GM21423 (cell line): Measurements from ENCODE around the gene PIGN.
A peak's percentile ranks its signal among the peaks of the same experiment; 100 is the strongest.
"Not testable (repeated sequence)": the region's sequence is repeated elsewhere in the genome, so short reads cannot be mapped to it uniquely, and the experiment has no call there.

ENCODE experiments used
- ATAC-seq: cut with Tn5 transposase; IDR thresholded peaks from one replicate; pipeline ENCODE4 v1.9.1; 2021; ENCODE audit warnings: mild to moderate bottlenecking, moderate library complexity; ENCODE audit not compliant: unreplicated experiment

The PIGN gene

DNA sequence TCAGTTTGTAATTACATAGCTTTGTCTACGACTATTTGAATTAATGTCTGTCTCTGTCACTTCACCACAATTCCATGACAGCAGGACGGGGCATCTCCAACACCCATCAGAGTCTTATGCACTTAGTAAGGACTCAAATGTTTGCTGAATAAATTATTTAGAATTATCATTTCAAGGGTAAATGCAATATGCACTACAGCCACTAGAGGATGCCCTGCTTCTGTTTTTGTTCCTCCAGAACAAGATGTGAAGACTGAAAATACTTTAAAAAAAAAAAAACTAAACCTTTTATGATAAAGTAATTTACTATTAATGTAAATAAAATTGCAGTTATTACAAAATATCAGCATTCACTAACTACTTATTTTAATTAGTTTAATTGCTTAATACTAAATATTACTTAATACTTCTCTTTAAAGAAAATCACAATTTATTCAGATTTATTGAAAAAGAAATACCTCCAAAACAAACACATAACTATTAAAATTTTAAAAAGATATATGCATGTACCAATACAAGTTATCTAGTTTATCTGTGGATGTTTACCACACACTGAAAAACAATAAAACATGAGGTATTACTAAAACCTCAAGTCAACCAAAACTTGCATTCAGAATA is 3.2 kb downstream of the PIGN start:
- ATAC-seq, result no peak

DNA sequence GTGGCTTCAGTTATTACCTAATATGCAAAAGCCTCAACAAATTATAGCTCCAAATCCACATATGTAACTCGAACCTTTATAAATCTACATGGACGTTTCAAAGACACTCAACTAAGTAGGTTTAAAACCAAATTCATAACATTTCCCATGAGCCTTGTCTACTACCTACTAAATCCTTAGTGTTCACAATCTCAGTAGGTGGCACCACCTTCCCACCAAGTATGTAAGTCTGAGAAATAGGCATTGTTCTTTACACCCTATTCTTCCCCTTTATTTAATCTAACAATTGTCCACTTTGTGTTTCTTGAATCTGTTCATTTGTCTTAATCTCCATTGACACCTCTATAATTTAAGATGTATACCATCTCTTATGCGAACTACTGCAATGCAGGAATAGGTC is 4.6 kb downstream of the PIGN start:
- ATAC-seq, result no peak

DNA sequence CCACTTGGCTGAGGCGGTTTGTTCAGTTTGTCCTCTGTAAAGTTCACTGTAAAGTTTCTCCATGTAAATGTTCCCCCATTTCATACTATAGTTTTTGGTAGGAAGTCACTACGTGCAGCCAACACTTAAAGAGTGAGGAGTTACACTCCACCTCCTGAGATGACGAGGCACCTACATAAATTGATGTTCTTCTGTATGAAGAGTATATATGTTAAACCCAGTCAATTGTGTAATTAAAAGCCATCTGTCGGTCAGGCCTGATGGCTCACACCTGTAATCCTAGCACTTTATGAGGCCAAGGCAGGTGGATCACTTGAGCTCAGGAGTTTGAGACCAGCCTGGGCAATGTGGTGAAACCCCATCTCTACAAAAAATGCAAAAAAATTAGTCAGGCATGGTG is 7.6 kb downstream of the PIGN start:
- no peak for ATAC-seq

GRCh38 chr18:62177271-62177670 is 9.6 kb downstream of the PIGN start:
- no peak for ATAC-seq

- ATAC-seq, result no peak
Observed at GRCh38 chr18:62175521-62175920, 11.3 kb downstream of the PIGN start.

DNA sequence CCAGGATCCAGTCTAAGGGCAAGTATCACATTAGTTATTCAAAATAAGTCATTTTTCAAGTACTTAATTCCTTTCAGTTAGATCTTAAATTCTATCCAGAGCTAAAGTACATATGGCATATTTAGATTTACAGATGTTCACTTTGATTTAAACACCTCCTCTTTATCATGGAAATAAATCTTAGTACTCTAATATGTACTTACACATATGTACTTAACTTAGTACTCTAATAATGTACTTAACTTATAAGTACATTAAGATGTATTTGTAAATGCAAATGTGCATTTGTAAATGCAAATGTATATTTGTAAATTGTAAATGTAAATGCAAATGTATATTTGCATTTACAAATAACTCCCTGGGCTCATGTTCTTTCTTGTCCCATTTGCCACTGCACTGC is 14.6 kb downstream of the PIGN start:
- no peak for ATAC-seq

GRCh38 chr18:62170857-62171256 is 16.0 kb downstream of the PIGN start:
- ATAC-seq, result no peak

DNA sequence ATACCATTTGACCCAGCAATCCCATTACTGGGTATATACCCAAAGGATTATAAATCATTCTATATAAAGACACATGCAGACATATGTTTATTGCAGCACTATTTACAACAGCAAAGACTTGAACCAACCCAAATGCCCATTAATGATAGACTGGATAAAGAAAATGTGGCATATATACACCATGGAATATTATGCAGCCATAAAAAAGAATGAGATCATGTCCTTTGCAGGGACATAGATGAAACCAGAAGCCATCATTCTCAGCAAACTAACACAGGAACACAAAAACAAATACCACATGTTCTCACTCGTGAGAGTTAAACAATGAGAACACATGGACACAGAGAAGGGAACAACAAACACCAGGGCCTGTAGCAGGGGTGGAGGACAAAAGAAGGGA is 20.3 kb downstream of the PIGN start:
- ATAC-seq, result not testable (repeated sequence)

GRCh38 chr18:62165583-62165982 is 21.3 kb downstream of the PIGN start:
- no peak for ATAC-seq

DNA sequence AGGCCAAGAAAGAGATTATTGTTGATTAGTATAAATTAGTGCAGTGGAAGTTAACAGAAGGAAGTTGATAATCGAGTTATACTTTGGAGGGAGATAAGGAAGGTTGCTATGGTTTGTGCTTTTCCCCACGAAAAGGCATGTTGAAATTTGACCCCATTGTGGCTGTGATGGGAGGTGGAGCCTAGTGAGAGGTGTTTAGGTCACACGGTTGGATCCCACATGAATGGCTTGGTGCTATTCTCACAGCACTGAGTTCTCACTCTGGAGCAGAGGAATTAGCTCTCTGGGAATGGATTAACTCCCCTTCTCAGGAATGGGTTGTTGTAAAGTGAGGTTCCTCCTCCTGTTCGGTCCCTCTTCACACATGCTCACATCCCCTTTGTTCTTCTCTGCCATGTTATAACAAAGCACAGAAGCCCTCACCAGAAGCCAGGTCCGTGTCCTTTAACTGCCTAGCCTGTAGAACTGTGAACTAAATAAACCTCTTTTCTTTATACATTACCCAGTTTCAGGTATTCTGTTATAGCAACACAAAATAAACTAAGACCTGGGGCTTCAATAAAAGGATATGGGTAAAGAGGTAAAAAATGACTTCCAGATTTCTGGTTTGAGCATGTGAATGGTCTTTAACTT is 21.9 kb downstream of the PIGN start:
- no peak for ATAC-seq

- no peak for ATAC-seq
Observed at GRCh38 chr18:62164310-62164709, 22.5 kb downstream of the PIGN start.

DNA sequence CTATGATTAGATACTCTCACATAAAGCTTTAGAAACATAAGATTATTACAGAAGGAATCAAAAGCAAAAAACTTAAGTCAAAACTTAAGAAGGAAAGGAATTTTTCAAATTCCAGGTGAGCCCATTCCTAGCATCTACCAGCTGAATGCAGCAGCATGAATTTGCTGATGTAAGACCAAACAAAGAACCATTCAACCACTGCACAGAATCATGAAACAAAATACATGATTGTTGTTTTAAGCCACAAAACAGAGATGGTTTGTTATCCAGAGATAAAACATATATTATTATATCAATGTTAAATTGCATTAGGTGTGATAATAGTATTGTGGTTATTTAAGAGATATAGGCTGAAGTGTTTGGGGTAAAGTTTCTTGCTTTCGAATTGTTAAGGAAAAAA is 29.0 kb downstream of the PIGN start:
- ATAC-seq, result no peak

GRCh38 chr18:62152844-62153243 is 34.0 kb downstream of the PIGN start:
- peak; percentile 62 for ATAC-seq

DNA sequence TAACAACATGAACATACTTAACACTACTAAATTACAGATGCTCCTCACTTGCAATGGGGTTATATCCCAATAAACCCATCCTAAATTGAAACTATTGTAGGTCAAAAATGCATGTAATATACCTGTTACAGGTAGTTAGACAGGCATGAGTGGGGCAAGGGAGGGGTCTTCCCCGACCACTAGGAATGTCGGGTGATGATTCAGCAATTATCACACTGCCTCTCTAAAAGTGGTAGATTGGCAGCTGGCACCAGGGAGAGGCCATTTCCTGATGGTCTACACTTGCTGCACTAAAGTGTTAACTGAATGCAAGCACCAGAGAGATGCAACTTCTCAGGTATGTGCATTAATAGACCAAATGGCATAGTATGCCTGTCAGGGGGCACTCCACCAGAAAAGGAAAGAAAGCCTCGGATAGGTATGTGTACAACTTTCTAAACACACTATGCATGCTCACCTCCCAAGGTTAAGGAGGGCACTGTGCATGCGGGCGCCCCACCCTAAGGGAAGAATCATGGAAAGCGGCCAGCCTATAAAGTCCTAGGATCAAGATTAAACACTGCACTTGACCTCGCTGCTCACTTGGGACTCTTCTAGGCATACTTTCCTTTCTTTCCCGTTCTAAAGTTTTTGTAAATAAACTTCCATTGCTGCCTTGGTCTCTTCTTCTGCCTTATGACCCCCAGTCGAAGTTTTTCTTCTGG is 35.6 kb downstream of the PIGN start:
- ATAC-seq, result no peak

DNA sequence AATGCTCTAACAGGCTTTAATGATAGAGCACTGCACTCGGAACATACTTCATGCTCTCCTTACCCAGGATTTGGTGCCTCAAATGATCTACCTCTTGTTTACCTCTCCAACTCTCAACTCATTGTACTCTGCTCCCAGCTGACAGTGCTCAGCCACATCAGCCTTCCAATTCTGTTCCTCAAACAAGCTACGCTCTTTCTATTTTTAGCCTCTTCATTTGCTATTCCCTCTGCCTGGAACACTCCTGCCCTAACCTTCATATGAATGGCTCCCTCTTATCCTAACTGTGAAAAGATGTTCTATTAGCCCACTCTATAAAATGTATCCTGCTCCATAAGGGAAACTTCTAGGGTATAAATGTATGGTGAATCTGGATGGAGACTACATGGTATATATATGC is 42.5 kb downstream of the PIGN start:
- no peak for ATAC-seq

DNA sequence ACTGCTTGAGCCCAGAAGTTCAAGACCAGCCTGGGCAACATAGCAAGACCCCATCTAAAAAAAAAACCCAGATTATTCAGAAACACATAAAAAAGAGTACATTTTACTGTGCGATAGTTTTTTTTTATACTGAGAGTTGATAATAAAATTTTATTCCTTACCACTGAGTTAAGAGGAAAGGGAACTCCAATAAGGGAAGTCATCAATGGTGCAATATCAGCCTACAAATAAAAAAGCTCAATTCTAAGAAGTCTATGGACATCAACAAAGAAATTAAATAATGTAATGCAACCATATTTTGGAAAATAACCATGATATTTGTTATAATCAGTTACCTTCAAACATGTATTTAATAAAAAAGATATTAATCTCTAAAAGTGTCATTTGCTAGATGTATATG is 46.6 kb downstream of the PIGN start:
- no peak for ATAC-seq

GRCh38 chr18:62138461-62139235 is 48.2 kb downstream of the PIGN start:
- ATAC-seq, result no peak

DNA sequence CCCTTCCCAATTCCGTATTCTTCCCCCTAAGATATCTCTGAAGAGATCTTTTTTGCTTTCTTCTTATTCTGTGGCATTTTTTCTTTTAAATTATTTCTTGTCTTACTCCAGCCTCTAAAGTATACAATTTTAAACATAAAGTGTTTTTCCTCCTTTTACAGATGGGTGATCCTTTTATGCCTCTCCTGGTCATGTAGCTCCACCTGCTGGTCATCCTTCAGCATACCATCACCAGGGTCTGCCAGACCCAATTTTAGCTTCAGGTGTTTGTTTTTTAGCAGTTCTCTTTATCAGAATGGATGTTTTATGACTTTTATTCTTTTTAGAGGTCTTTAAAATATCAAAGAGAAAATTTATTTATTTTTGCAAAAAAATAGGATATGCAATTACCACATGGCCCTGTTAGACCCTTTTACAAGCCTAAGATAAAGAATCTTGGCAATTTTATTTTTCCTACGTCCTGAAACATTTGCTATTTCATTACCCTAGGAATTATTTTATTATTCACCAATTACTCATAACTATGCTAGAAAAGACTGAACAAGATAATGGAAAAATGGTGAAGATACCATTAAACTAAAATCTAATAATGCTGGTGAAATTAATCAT is 55.5 kb downstream of the PIGN start:
- peak; percentile 67 for ATAC-seq

GRCh38 chr18:62128157-62128556 is 58.7 kb downstream of the PIGN start:
- ATAC-seq, result no peak

DNA sequence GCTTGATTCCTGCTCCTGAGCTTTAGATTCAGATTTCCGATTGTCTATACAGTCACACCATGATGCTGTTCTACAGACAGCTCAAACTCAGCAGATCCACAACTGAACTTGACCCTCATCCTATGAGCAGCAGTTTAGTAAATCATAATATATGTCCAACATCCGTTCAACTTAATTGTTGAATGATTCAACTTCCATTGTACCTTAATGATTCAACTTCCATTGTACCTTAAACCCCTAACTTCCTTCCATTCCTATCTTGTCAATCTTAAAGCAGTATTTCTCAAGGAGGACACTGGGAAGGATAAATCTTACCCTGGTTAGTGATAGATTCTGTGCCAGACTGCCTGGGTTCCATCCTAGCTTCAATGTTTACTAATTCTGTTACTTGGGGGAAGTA is 60.1 kb downstream of the PIGN start:
- no peak for ATAC-seq

DNA sequence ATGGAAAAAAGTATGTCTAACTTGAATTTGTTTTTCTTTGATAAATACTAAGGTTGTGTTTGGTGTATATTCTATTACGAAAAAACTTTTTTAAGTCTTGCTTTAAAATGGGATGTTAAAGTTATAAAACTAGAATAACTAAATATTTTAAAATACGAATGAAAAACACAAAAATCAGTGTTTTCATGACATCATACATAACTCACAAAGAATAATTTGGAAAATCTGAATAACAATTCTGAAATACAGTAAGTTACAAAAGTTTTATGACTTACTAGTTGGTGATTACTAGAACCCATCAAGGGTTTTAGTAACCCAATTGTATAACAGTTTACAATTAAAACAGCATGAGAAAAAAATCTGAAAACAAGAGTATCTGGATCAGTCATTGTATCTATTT is 61.2 kb downstream of the PIGN start:
- ATAC-seq, result no peak
